ENCODE measurements around the gene OTOGL.

GRCh38 chr12:80173083-80173864, 73.9 kb downstream of the OTOGL start:
- no peak for TF ChIP-seq CTCF (IDR thresholded peaks at IDR 0.05)
- no peak for TF ChIP-seq ZFX (IDR thresholded peaks at IDR 0.05; ENCODE audit: borderline replicate concordance)
